CD4-positive, alpha-beta T cell treated with Interleukin-21 for 1 hour (primary cell): ENCODE data around the gene ZNF124.

ENCODE experiments used
- DNase-seq: peaks from one replicate; pipeline ENCODE4 v3.0.0-alpha.2; 2020

Gene ZNF124

GRCh38 chr1:247111700-247112478, 59.9 kb downstream of the ZNF124 start:
- no peak for DNase-seq

GRCh38 chr1:247111259-247111699, 60.5 kb downstream of the ZNF124 start:
- no peak for DNase-seq

- no peak for DNase-seq
Observed at GRCh38 chr1:247110627-247111258, 61.1 kb downstream of the ZNF124 start.

- DNase-seq = no peak
Observed at GRCh38 chr1:247107694-247108093, 64.1 kb downstream of the ZNF124 start.

GRCh38 chr1:247105966-247106365, 65.9 kb downstream of the ZNF124 start:
- no peak for DNase-seq
